HG03558 (cell line): ENCODE results near the gene SGSM2.

Experiments used
- ATAC-seq: cut with Tn5 transposase; IDR thresholded peaks from one replicate; pipeline ENCODE4 v1.9.1; 2021; ENCODE audit warnings: moderate number of reproducible peaks; ENCODE audit not compliant: unreplicated experiment; ENCODE audit errors: extremely low read depth

The SGSM2 gene

DNA sequence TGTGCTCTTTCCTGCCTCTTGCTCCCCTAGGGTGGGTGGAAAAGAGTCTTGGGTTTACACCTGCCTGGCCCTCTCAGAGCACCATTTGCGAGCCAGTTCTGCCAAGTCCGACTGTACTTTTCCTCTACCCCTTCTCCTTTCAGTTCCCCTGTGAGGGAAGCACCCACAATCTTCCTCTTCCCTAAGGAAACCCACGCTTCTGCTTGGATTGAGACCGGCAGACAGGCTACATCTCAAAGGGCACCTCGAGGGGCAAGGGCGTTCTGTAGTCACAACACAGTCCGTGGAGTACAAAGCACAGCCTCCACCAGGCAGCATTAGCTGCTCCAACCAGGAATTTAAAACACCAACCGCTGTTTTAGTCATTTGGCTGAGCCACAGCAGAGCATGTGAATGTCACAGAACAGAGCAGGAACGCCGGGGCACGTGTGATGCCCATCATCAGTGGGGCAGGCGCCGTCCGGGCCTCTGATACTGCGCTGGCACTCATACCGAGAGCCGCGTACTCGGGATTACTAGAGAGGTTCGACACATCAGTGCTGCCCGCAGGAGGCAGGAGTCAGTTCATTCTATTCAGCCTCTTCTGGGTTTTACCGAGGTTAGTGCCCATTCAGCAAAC, 77.3 kb downstream of the SGSM2 start:
- no peak for ATAC-seq

DNA sequence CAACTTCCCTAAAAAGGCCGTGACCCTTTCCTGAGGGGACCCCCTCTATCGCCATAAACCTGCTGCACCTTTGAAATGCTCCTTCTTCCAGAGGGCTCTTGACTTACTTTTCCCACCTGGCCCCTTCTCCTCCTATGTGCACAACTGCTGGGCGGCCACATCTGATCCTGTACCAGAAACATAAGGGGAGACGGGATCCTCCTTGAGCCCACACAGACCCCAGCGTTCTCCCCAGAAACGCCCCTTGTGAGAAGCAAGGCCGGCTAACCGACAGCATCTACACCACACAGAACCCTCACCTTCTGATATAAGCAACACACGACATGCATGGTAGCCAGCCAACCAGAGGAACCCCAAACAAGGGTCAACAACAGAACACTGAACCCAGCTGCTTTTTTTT, 77.8 kb downstream of the SGSM2 start:
- no peak for ATAC-seq

DNA sequence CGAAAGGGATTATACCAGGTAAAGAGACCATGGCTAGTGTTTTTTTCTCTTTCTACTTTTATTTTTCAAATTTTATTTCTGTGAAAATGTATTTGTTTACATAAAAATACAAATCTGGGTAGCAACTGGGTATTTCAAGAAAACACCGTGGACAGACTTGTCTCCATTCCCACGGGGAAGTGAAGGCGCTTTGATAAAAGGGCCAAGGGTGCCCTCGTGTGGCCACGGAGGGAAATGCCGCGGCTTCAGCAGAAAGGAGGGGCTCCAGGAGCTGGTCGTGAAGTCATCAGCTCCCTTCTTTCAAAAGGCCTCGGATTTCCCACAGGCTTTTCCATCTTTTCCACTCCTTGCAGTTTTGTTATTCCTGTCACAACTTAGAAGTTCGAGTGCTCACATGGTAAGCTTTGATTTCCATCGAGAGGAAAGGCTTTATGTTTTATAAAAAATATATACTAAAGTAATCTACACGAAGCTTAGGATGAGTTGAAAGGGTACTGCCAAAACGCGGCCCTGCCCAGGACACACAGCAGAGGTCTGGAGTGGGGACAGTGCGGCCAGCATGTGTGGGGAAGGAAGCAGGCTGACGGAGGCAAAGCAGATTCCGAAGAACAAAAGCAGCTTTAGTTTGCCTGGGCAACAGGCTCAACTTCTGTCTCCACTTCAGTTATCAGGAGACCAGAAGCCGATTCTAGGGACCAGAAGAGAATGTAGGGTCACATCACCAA, 78.9 kb downstream of the SGSM2 start:
- no peak for ATAC-seq

DNA sequence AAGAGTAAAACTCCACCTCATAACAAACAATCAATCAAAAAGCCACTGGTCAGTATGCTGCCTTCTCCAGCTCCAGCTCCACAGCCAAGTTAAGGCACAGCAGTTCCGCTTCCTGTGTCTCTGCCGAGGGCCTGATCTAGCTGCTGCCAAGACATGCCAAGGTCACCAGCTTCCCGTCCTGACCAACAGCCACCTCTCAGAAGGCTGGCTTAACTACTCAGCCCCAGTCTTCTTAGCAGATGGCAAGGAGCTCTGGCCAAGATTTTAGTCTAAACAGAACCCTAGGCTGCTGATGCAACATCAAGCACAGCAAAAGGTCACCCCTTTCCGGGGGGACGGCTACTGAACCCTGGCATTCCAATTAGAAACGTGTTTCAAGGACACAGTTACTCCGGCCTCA, 81.3 kb downstream of the SGSM2 start:
- ATAC-seq, result no peak

DNA sequence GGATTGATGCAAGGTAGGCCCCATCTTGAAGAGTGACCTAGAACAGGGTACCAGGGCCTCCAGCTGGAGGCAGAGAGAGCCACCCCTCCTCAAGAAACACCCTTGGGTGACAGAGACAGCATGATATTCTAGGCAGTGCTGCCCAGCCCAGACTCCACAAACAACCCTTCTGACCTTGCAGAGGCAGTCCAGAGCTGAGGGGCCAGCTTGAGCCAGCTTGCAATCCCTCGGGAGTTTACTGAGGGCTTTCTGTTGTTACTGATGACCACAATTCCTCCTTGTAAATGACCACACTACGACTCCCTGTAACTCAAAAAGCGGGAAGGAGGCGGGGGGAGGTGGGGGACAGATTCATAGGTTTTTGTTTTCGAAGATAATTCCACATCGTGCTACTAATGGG, 82.2 kb downstream of the SGSM2 start:
- ATAC-seq, result no peak

DNA sequence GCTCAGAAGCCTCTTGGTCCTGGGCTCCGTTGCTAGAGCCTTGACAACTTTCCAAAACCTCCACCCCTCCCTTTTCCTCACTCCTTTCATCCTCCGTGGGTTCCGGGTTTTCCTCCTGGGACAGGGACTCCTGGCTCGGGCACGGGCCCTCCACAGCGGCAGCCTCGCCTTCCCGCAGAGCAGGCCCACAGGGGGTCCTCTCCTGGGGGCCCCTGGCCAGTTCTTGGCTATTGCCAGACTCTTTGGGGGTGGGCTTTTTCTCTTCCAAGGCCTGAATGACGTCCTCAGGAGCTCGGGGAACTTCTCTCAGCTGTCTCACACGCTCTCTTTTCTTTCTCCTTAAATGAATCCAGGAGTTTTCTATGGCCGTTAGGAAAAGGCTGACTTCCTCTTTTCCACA, 82.9 kb downstream of the SGSM2 start:
- ATAC-seq, result no peak

DNA sequence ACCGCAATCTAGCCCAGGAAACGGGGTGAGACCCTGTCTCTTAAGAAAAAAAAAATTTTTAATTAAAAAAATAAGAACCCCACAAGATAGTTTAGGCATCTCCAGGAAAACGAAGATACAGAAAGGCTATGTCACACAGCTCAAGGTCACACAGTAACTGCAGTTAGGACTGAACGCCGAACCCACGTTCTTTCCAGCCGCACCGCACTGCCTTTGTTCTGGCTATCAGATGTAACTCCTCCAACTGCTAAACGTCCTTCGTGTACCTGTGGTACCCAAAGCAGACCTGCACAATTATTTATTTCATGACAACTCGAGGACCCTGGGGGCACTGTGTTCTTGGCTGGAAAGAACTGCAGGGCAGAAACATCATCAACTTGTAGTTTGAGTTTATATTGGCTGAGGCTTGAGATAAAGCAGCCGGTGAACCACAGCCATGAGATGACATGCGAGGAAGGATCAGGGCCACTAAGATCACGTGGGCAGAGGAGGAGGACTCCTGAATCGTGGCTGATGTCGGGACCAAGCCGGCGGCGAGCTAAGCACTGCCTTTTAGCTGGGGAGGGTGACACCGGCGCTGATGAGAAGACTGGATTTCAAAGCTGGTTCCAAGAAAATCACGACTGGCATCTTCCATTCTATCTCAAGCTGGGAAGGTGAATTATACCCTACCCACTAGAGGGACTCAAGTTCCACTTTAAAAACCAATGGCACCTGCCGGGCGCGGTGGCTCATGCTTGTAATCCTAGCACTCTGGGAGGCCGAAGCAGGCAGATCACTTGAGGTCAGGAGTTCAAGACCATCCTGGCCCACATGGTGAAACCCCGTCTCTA, 84.2 kb downstream of the SGSM2 start:
- no peak for ATAC-seq

DNA sequence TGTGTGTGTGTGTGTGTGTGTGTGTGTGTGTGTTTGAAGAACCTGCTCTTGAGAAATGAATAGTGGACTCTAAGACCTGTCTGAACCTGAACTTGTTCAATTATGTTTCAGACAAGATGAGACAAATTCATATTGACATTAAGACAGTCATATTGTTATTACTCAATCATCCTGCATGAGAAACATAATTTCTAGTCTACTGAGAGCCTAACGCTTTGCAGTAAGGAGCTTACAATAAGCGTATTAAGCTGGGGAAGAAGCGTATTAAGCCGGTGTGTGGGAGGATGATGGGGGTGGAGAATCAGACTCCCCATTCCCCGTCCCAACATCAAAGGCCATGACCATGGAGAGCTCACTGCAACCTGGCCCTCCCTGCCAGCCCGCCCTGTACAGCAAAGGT, 86.0 kb downstream of the SGSM2 start:
- ATAC-seq, result no peak

DNA sequence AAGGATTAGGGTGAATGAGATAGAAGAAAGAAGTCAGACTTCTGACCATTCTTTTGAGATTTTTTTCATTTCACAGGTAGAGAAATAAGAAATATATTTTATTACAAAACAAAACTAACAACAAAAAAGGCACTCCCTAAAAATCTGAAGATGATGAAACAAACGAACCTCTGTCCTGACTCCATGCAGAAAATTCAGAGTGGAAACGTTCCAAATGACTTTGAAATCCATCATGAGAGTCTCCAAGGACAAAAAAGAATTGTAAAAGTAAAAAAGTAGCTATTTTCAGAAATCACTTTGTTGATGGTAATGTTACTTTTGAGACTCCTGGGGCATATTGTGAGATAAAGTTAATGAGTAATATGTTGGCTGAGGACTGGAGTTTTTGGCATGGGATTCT, 89.9 kb downstream of the SGSM2 start:
- no peak for ATAC-seq

DNA sequence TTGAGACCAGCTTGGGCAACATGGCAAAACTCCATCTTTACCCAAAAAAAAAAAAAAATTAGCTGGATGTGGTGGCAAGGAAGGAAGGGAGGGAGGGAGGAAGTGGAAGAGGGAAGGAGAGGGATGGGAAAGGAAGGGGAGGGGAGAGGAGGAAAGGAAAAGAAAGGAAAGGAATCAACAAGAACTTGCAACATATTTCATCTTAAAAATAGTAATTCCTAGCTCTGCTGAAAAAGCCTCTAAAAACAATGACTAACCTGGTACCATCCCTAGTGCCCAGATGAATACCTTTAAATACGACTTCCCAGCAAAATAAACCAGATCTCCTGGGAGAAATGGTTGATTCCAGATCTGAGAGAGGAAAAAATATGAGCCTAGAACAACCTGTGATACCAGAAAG, 90.6 kb downstream of the SGSM2 start:
- no peak for ATAC-seq
